K562 (cell line): Measurements from ENCODE around the gene LCN1. TPM values are rescaled to one million over a fixed set of nuclear protein-coding genes. Genes with fewer than 3 reads are reported as not detected.

ENCODE experiments used
- ATAC-seq: fragments of 200-7000 bp; cut with Tn5 transposase; 3 replicates; pipeline ENCODE4 v1.9.1; 2020; ENCODE audit warnings: moderate library complexity
- BruUV-seq: library from RNA; stranded (reverse); fragments of 400-500 nt; replicated peaks from 2 replicates; lab custom pipeline; 2021; lab: Mats Ljungman, UMichigan
- CTCF ChIA-PET: fragments of 300-600 bp; formaldehyde crosslinking; extraction: SDS; loops from one replicate; lab custom pipeline; 2021; ENCODE audit warnings: low intra/inter-chr PET ratio; lab: Yijun Ruan, JAX
- POLR2A ChIA-PET: fragments of 300-600, 350-650 bp; sonication (Branson Sonifier 250); formaldehyde crosslinking; extraction: SDS; loops from one replicate; lab custom pipeline; 2021; ENCODE audit warnings: antibody characterized with exemption, inconsistent platforms; lab: Yijun Ruan, JAX
- DNase-seq, 4 experiments: peaks; one replicate each; pipeline versions ENCODE4 v3.0.0 to v3.0.0-alpha.2; 2011 to 2018; ENCODE audit warnings: low spot score in 3 of 4, mixed read lengths in 3 of 4; ENCODE audit errors: extremely low read depth in 1 of 4
- FAIRE-seq: peaks from 2 replicates; lab custom pipeline; 2011; peaks lifted over from hg19 to GRCh38; lab: Jason Lieb, UNC
- H2AFZ ChIP-seq: 2 replicates; pipeline ENCODE4 v1.6.0; 2011; ENCODE audit warnings: low read depth, low read length, control low read depth, inconsistent platforms
- H3K27ac ChIP-seq: fragments of 200-600 bp; 3 replicates; pipeline ENCODE4 v1.8.0; 2011; ENCODE audit warnings: low read depth, mild to moderate bottlenecking, control low read depth, inconsistent platforms, low read length, moderate library complexity, mixed read lengths; ENCODE audit errors: extremely low read depth
- H3K27me3 ChIP-seq, 2 experiments: fragments of 300-600 bp in 1 of 2; 2 replicates in 1 of 2; 3 replicates in 1 of 2; pipeline versions ENCODE4 v1.6.0 to v1.8.0; 2011; ENCODE audit warnings: inconsistent platforms in 2 of 2, low read length in 2 of 2, mild to moderate bottlenecking in 1 of 2, mixed read lengths in 1 of 2, moderate library complexity in 1 of 2; ENCODE audit not compliant: control insufficient read depth in 2 of 2, insufficient read depth in 2 of 2
- H3K36me3 ChIP-seq: fragments of 300-600 bp; 3 replicates; pipeline ENCODE4 v1.8.0; 2011; ENCODE audit warnings: mild to moderate bottlenecking, low read length, inconsistent platforms; ENCODE audit not compliant: control insufficient read depth, insufficient read depth
- H3K4me1 ChIP-seq, 2 experiments: fragments of 200-600 bp in 1 of 2; replicated peaks in 1 of 2; 2 replicates in 1 of 2; 3 replicates in 1 of 2; pipeline versions ENCODE4 v1.5.1 to v1.8.0; 2011; ENCODE audit warnings: inconsistent platforms in 2 of 2, low read length in 2 of 2, mild to moderate bottlenecking in 1 of 2, mixed read lengths in 1 of 2, moderate library complexity in 1 of 2; ENCODE audit not compliant: control insufficient read depth in 2 of 2, insufficient read depth in 2 of 2
- H3K4me2 ChIP-seq: 2 replicates; pipeline ENCODE4 v1.6.1; 2011; ENCODE audit warnings: low read length, control low read depth, inconsistent platforms, mixed read lengths; ENCODE audit not compliant: insufficient read depth
- H3K4me3 ChIP-seq: fragments of 200-600 bp; sonication (generic), shearing (Covaris generic); 2 replicates; pipeline ENCODE4 v1.5.1; 2016; ENCODE audit warnings: control low read depth, inconsistent platforms
- H3K79me2 ChIP-seq: fragments of 200-600 bp; 3 replicates; pipeline ENCODE4 v1.8.0; 2011; ENCODE audit warnings: low read length, inconsistent platforms; ENCODE audit not compliant: control insufficient read depth, insufficient read depth
- H3K9ac ChIP-seq, 2 experiments: 2 replicates each; pipeline versions ENCODE4 v1.6.0 to v1.6.1; 2011; ENCODE audit warnings: low read depth in 2 of 2, low read length in 2 of 2, control low read depth in 1 of 2, inconsistent platforms in 1 of 2, mild to moderate bottlenecking in 1 of 2, mixed read lengths in 1 of 2; ENCODE audit not compliant: insufficient read depth in 1 of 2
- H3K9me1 ChIP-seq: one replicate; pipeline ENCODE4 v1.6.0; 2011; ENCODE audit warnings: inconsistent platforms, mild to moderate bottlenecking, low read length, moderate library complexity; ENCODE audit not compliant: control insufficient read depth, insufficient read depth
- H3K9me3 ChIP-seq: replicated peaks from 2 replicates; pipeline ENCODE4 v1.5.1; 2011; ENCODE audit warnings: low read depth, low read length, inconsistent platforms; ENCODE audit not compliant: control insufficient read depth, insufficient read depth
- H4K20me1 ChIP-seq: replicated peaks from 2 replicates; pipeline ENCODE4 v1.6.1; 2011; ENCODE audit warnings: low read length, inconsistent platforms, mixed read lengths; ENCODE audit not compliant: control insufficient read depth, insufficient read depth
- CHD2 ChIP-seq: IDR thresholded peaks from 2 replicates; pipeline ENCODE4 v1.6.1; 2011; ENCODE audit warnings: low read depth, low read length
- COPS2 ChIP-seq: fragments of 450-650 bp; conservative IDR thresholded peaks from 2 replicates; pipeline ENCODE4 v1.6.1; 2016; ENCODE audit warnings: mild to moderate bottlenecking, moderate library complexity
- ETV5 ChIP-seq: sonication (generic); formaldehyde crosslinking; IDR thresholded peaks from 2 replicates; pipeline ENCODE4 v1.4.0; 2020; ENCODE audit warnings: low read depth, mild to moderate bottlenecking, missing genetic modification reagents
- FOXM1 ChIP-seq, 2 experiments: fragments of 450-650 bp in 1 of 2; sonication (generic) in 1 of 2; formaldehyde crosslinking in 1 of 2; IDR thresholded peaks; 2 replicates each; pipeline versions ENCODE4 v1.6.1 to v1.9.0; 2017 to 2022; ENCODE audit warnings: low read depth in 2 of 2, mild to moderate bottlenecking in 2 of 2, missing genetic modification reagents in 1 of 2, moderate library complexity in 1 of 2
- GATAD2B ChIP-seq: fragments of 450-650 bp; IDR thresholded peaks from 2 replicates; pipeline ENCODE4 v1.6.1; 2017; ENCODE audit warnings: mild to moderate bottlenecking, borderline replicate concordance
- MAFG ChIP-seq: fragments of 450-650 bp; conservative IDR thresholded peaks from 2 replicates; pipeline ENCODE4 v1.6.1; 2016; ENCODE audit warnings: missing genetic modification characterization, missing compliant biosample characterization
- SMC3 ChIP-seq: conservative IDR thresholded peaks from 2 replicates; pipeline ENCODE4 v1.6.1; 2011; ENCODE audit warnings: low read depth, low read length, improper control_type of control experiment; ENCODE audit not compliant: insufficient read depth
- ZNF143 ChIP-seq: sonication (generic); formaldehyde crosslinking; IDR thresholded peaks from 2 replicates; pipeline ENCODE4 v1.9.0; 2022; ENCODE audit warnings: mild to moderate bottlenecking, missing genetic modification reagents
- WGBS: fragments of 100-300 bp; shearing (Covaris generic); methylation state at CpG from one replicate; pipeline ENCODE4 v1.1.6; 2016; ENCODE audit warnings: low coverage, mixed read lengths; ENCODE audit not compliant: insufficient coverage; ENCODE audit errors: missing lambda C conversion rate; 5-methylcytosine and 5-hydroxymethylcytosine counted together
- in situ Hi-C: fragments of 300-500 bp; cut with MboI; formaldehyde crosslinking; loops from 4 replicates; pipeline ENCODE4 v1.15.0; 2018; ENCODE audit warnings: inconsistent platforms, mixed read lengths
- intact Hi-C: fragments of 100-400 bp; cut with micrococcal nuclease; formaldehyde crosslinking; loops from 2 replicates; pipeline ENCODE4 v1.14.2; 2022
- polyA plus RNA-seq, 8 experiments: library from polyadenylated mRNA; depleted of rRNA in 4 of 8; stranded (reverse) in 5 of 8; unstranded in 3 of 8; fragments of >200 nt; fragmentation: Nextera tagmentation in 2 of 8; fragmentation: Illumina TruSeq in 1 of 8; extraction: Ambion mirVana in 2 of 8; extraction: Trizol in 1 of 8; gene quantifications; 2 replicates each; pipeline versions ENCODE4 v1.2.1 to v1.2.3, GENCODE V29; 2011 to 2014; ENCODE audit warnings: inconsistent platforms in 1 of 8, missing spikeins in 1 of 8
- total RNA-seq, 7 experiments: library from RNA; depleted of rRNA in 6 of 7; stranded (reverse); fragments of >200 nt in 6 of 7; fragmentation: Illumina TruSeq in 2 of 7; extraction: Trizol in 2 of 7; gene quantifications; 2 replicates each; pipeline versions ENCODE4 v1.2.1 to v1.2.3, GENCODE V29; 2011 to 2021; ENCODE audit warnings: low replicate concordance in 1 of 7
- TF ChIP-seq, protein P1 (sequence below): sonication (generic); formaldehyde crosslinking; IDR thresholded peaks from 2 replicates; pipeline ENCODE4 v1.8.0; 2022; ENCODE audit warnings: missing genetic modification reagents, mild to moderate bottlenecking, moderate library complexity, borderline replicate concordance
- TF ChIP-seq, protein P2 (sequence below): sonication (generic); formaldehyde crosslinking; IDR thresholded peaks from 2 replicates; pipeline ENCODE4 v1.8.0; 2022; ENCODE audit warnings: missing genetic modification reagents, mild to moderate bottlenecking, borderline replicate concordance
- TF ChIP-seq, protein P3 (sequence below): IDR thresholded peaks from 2 replicates; pipeline ENCODE4 v1.6.1; 2014; ENCODE audit warnings: antibody characterized with exemption
- TF ChIP-seq, protein P4 (sequence below): sonication (generic); formaldehyde crosslinking; IDR thresholded peaks from 2 replicates; pipeline ENCODE4 v1.8.0; 2022; ENCODE audit warnings: mild to moderate bottlenecking, missing genetic modification reagents
- TF ChIP-seq, protein P5 (sequence below), 2 experiments: fragments of 450-650 bp; conservative IDR thresholded peaks; 2 replicates each; pipeline ENCODE4 v1.6.1; 2017; ENCODE audit warnings: mild to moderate bottlenecking in 2 of 2, moderate library complexity in 2 of 2
- TF ChIP-seq, protein P6 (sequence below): IDR thresholded peaks from 3 replicates; pipeline ENCODE4 v1.6.1; 2011; ENCODE audit warnings: borderline replicate concordance, mild to moderate bottlenecking; ENCODE audit not compliant: insufficient read length, insufficient read depth

Gene LCN1
- total and polyA plus RNA-seq, 9 of the 15 experiments (the other 6 are each of a cell fraction or from before 2014, with no cell fraction given) = not detected

DNA sequence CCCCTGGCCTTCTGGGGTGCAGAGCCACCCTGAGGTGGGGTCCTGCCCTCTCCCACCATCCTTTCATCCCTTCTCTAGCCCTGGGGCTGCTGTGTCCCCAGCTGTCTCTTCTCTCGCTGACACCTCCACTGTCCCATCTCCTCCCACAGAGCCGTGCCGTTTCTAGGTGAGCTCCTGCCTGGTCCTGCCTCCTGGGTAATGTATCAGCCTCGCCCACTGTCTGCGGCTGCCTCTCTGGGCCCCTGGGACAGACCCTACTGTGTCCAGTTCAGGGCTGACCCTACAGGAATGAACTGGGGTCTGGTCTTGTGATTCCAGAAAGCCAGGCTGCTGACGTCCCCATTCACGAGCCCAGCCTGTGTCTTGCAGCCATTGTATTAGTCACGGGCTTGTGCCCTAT, 44.4 kb downstream of the LCN1 start:
- ChIA-PET POLR2A (interaction anchor here (0.7 to 0.9 kb wide), 4 partner anchors 9 to 148 kb away, joined by 3 to 4 read pairs (median 4); no protein-coding TSS in a partner anchor), CTCF (no interaction called here)
- FAIRE-seq (no peak), DNase-seq (no peak), ATAC-seq (no peak)
- Histone ChIP-seq H4K20me1 (no peaks in the 10 kb centered on the region), H3K4me3 (no peak overlapping the region), H3K9ac (no peak overlapping the region), H3K27me3 (peaks cover 6 to 58% of the 10 kb centered on the region in 2 experiments; a peak in 4 of 5 replicates), H2AFZ (no peak overlapping the region), H3K79me2 (no peaks in the 10 kb centered on the region), H3K36me3 (no peaks in the 10 kb centered on the region), H3K9me3 (no peaks in the 10 kb centered on the region), H3K9me1 (peaks cover 4% of the 10 kb centered on the region), H3K4me2 (no peak overlapping the region), H3K27ac (no peak overlapping the region), H3K4me1 (peaks cover 0 to 14% of the 10 kb centered on the region in 2 experiments; a peak in 2 of 5 replicates)
- BruUV-seq = no TSS peak
- 5% methylated on average over 6 of the region's 8 CpGs for WGBS
- in situ Hi-C loops = no loop called here
- intact Hi-C loops = no loop called here
- TF ChIP-seq, protein P1, sequence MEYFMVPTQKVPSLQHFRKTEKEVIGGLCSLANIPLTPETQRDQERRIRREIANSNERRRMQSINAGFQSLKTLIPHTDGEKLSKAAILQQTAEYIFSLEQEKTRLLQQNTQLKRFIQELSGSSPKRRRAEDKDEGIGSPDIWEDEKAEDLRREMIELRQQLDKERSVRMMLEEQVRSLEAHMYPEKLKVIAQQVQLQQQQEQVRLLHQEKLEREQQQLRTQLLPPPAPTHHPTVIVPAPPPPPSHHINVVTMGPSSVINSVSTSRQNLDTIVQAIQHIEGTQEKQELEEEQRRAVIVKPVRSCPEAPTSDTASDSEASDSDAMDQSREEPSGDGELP (CRISPR knock-in tag) = no peak
- no peak for TF ChIP-seq GATAD2B
- TF ChIP-seq, protein P2, sequence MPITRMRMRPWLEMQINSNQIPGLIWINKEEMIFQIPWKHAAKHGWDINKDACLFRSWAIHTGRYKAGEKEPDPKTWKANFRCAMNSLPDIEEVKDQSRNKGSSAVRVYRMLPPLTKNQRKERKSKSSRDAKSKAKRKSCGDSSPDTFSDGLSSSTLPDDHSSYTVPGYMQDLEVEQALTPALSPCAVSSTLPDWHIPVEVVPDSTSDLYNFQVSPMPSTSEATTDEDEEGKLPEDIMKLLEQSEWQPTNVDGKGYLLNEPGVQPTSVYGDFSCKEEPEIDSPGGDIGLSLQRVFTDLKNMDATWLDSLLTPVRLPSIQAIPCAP (CRISPR knock-in tag) = no peak
- no peak for TF ChIP-seq SMC3
- TF ChIP-seq, protein P3, sequence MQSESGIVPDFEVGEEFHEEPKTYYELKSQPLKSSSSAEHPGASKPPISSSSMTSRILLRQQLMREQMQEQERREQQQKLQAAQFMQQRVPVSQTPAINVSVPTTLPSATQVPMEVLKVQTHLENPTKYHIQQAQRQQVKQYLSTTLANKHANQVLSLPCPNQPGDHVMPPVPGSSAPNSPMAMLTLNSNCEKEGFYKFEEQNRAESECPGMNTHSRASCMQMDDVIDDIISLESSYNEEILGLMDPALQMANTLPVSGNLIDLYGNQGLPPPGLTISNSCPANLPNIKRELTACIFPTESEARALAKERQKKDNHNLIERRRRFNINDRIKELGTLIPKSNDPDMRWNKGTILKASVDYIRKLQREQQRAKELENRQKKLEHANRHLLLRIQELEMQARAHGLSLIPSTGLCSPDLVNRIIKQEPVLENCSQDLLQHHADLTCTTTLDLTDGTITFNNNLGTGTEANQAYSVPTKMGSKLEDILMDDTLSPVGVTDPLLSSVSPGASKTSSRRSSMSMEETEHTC = no peak
- TF ChIP-seq MAFG (tag) = no peak
- no peak for TF ChIP-seq ZNF143 (CRISPR knock-in tag)
- TF ChIP-seq FOXM1 (IDR thresholded peaks at IDR 0.05; ENCODE audit: low read depth) = no peak
- no peak for TF ChIP-seq FOXM1 (CRISPR knock-in tag; IDR thresholded peaks at IDR 0.05; ENCODE audit: low read depth)
- TF ChIP-seq, protein P4, sequence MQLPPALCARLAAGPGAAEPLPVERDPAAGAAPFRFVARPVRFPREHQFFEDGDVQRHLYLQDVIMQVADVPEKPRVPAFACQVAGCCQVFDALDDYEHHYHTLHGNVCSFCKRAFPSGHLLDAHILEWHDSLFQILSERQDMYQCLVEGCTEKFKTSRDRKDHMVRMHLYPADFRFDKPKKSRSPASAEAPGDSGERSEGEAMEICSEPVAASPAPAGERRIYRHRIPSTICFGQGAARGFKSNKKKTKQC (CRISPR knock-in tag) = no peak
- TF ChIP-seq, protein P5, sequence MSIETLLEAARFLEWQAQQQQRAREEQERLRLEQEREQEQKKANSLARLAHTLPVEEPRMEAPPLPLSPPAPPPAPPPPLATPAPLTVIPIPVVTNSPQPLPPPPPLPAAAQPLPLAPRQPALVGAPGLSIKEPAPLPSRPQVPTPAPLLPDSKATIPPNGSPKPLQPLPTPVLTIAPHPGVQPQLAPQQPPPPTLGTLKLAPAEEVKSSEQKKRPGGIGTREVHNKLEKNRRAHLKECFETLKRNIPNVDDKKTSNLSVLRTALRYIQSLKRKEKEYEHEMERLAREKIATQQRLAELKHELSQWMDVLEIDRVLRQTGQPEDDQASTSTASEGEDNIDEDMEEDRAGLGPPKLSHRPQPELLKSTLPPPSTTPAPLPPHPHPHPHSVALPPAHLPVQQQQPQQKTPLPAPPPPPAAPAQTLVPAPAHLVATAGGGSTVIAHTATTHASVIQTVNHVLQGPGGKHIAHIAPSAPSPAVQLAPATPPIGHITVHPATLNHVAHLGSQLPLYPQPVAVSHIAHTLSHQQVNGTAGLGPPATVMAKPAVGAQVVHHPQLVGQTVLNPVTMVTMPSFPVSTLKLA (conservative IDR thresholded peaks at IDR 0.05) = no peak
- TF ChIP-seq, protein P6, sequence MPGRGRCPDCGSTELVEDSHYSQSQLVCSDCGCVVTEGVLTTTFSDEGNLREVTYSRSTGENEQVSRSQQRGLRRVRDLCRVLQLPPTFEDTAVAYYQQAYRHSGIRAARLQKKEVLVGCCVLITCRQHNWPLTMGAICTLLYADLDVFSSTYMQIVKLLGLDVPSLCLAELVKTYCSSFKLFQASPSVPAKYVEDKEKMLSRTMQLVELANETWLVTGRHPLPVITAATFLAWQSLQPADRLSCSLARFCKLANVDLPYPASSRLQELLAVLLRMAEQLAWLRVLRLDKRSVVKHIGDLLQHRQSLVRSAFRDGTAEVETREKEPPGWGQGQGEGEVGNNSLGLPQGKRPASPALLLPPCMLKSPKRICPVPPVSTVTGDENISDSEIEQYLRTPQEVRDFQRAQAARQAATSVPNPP = no peak
- TF ChIP-seq COPS2 = no peak
- no peak for TF ChIP-seq CHD2
- TF ChIP-seq ETV5 (CRISPR knock-in tag) = no peak
